ENCODE measurements around the gene GAST. TPM values are rescaled to one million over a fixed set of nuclear protein-coding genes. Genes with fewer than 3 reads are reported as not detected.
A peak's percentile ranks its signal among the peaks of the same experiment; 100 is the strongest.

Gene GAST
- total RNA-seq, 1 experiment from 2014 or later, result not detected

DNA sequence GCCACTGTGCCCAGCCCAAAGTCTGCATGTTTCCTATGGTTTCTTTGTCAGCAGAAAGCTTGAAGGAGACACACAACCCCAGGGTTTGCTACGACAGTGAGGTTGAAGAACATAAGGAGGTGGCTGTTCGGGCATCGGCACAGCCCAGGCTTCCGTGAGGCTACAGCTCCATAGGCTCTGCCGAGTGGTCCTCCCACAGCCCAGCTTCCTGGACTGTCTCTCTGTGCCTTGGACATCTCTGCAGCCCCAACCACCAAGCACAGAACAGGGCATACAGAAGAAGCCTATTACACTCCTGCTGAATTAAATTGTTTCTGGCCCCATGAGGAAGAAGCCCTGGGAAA is 25.5 kb downstream of the GAST start:
- no peaks in the 10 kb centered on the region for H3K36me3 ChIP-seq (ENCODE audit: low read depth, low read length)
- no peak for DNase-seq
- BruUV-seq (replicated peaks), result no TSS peak
- ChIA-PET POLR2A (ENCODE audit: unreplicated experiment) (interaction anchor here (0.7 to 1.0 kb wide), 2 partner anchors 48 to 59 kb away, joined by 3 to 9 read pairs; no protein-coding TSS in a partner anchor), CTCF (interaction anchor here (0.5 to 1.1 kb wide), 2 partner anchors 63 to 64 kb away, joined by 3 to 6 read pairs; no protein-coding TSS in a partner anchor)
- H3K27ac ChIP-seq (ENCODE audit: low read length), result no peak overlapping the region
- peaks cover 31% of the 10 kb centered on the region for H3K4me1 ChIP-seq (ENCODE audit: insufficient read depth, low read length)
- peak; percentile 18 for ATAC-seq
- H3K79me2 ChIP-seq (ENCODE audit: low read length), result no peaks in the 10 kb centered on the region
- H3F3A ChIP-seq (ENCODE audit: low read length, unreplicated experiment), result no peaks in the 10 kb centered on the region
- H2AFZ ChIP-seq (ENCODE audit: low read length), result 0 out of 2 replicates have a peak overlapping the region, but pooled peaks have one; percentile 54
- H3K9ac ChIP-seq (ENCODE audit: low read length), result no peak overlapping the region
- intact Hi-C loops (cut with micrococcal nuclease), result loop anchor here (1.0 to 5.0 kb wide), 3 partner anchors 36 to 130 kb away; partner anchors contain the start of gene KLHL11
- TF ChIP-seq EZH2 (IDR thresholded peaks at IDR 0.05; ENCODE audit: low read length, unreplicated experiment) (no peak), EZH2phosphoT487 (IDR thresholded peaks at IDR 0.05; ENCODE audit: borderline replicate concordance, low read length) (no peak)
- TF ChIP-seq, protein P1, sequence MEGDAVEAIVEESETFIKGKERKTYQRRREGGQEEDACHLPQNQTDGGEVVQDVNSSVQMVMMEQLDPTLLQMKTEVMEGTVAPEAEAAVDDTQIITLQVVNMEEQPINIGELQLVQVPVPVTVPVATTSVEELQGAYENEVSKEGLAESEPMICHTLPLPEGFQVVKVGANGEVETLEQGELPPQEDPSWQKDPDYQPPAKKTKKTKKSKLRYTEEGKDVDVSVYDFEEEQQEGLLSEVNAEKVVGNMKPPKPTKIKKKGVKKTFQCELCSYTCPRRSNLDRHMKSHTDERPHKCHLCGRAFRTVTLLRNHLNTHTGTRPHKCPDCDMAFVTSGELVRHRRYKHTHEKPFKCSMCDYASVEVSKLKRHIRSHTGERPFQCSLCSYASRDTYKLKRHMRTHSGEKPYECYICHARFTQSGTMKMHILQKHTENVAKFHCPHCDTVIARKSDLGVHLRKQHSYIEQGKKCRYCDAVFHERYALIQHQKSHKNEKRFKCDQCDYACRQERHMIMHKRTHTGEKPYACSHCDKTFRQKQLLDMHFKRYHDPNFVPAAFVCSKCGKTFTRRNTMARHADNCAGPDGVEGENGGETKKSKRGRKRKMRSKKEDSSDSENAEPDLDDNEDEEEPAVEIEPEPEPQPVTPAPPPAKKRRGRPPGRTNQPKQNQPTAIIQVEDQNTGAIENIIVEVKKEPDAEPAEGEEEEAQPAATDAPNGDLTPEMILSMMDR (conservative IDR thresholded peaks at IDR 0.05; ENCODE audit: low read depth, low read length), result no peak
- H3K27me3 ChIP-seq (ENCODE audit: low read length), result no peaks in the 10 kb centered on the region
- peak overlapping the region; percentile 43; the same call in 1 of the 2 replicates for H3K4me2 ChIP-seq (ENCODE audit: low read length)
- H3K9me3 ChIP-seq (ENCODE audit: low read length), result no peaks in the 10 kb centered on the region
- H3K9me2 ChIP-seq (replicated peaks; ENCODE audit: low read length), result no peaks in the 10 kb centered on the region
- no peaks in the 10 kb centered on the region for H4K20me1 ChIP-seq (ENCODE audit: low read length)
- H3K4me3 ChIP-seq (ENCODE audit: low read length), result no peak overlapping the region

DNA sequence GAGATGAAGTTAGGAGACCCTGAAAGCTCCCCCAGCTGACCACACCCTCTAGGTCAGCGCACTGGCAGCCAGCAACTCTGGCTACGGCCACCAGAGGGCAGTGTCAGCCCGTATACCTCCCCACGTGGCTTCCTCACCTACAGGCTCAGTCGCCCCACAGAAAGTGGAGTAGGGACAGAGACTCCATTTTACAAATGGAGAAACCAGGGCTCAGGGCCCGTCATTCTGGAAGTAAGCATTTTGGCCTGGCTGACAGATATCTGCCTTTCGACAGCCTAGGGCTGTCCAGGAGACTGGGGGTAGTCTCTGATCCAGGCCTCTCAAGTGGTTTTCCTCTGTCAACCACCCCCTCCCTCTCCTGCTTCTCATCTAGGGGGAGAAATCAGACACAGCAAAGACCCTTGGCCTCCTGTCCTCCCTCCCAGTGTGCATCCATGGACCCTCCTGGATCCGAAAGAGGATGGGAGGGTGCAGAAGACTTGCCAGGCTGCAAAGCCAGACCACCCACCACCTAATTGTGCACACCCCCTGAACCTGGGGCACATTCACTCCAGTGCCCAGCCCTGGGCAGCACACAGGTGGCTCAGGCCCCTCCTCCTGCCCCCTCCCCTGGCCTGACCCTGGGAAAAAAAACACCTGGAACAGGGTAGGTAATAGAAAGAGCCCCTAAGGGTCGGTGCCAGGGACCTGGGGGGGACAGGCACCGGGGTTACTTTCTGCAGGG is 26.1 kb downstream of the GAST start:
- ChIA-PET CTCF (interaction anchor here (0.5 to 1.1 kb wide), 2 partner anchors 62 to 63 kb away, joined by 3 to 6 read pairs; no protein-coding TSS in a partner anchor), POLR2A (ENCODE audit: unreplicated experiment) (interaction anchor here (0.7 kb wide), 1 partner anchor 48 kb away, joined by 3 read pairs; no protein-coding TSS in a partner anchor)
- ATAC-seq, result peak; percentile 54
- Histone ChIP-seq H3K27me3 (ENCODE audit: low read length) (no peaks in the 10 kb centered on the region), H3F3A (ENCODE audit: low read length, unreplicated experiment) (no peaks in the 10 kb centered on the region), H3K27ac (ENCODE audit: low read length) (peak overlapping the region; percentile 91), H3K36me3 (ENCODE audit: low read depth, low read length) (no peaks in the 10 kb centered on the region), H3K9me3 (ENCODE audit: low read length) (no peaks in the 10 kb centered on the region), H2AFZ (ENCODE audit: low read length) (peak overlapping the region; percentile 54), H3K9ac (ENCODE audit: low read length) (peak overlapping the region; percentile 58), H3K4me2 (ENCODE audit: low read length) (peak overlapping the region; percentile 43), H4K20me1 (ENCODE audit: low read length) (no peaks in the 10 kb centered on the region), H3K4me3 (ENCODE audit: low read length) (no peak overlapping the region), H3K79me2 (ENCODE audit: low read length) (no peaks in the 10 kb centered on the region), H3K4me1 (ENCODE audit: insufficient read depth, low read length) (peaks cover 31% of the 10 kb centered on the region), H3K9me2 (replicated peaks; ENCODE audit: low read length) (no peaks in the 10 kb centered on the region)
- no peak for TF ChIP-seq EZH2 (IDR thresholded peaks at IDR 0.05; ENCODE audit: low read length, unreplicated experiment)
- TF ChIP-seq EZH2phosphoT487 (IDR thresholded peaks at IDR 0.05; ENCODE audit: borderline replicate concordance, low read length), result no peak
- TF ChIP-seq, protein P1 (conservative IDR thresholded peaks at IDR 0.05; ENCODE audit: low read depth, low read length), result peak; percentile 89
- BruUV-seq (replicated peaks), result no TSS peak
- DNase-seq, result peak; percentile 86
- intact Hi-C loops (cut with micrococcal nuclease), result loop anchor here (1.0 to 5.0 kb wide), 3 partner anchors 35 to 129 kb away; partner anchors contain the start of gene KLHL11

DNA sequence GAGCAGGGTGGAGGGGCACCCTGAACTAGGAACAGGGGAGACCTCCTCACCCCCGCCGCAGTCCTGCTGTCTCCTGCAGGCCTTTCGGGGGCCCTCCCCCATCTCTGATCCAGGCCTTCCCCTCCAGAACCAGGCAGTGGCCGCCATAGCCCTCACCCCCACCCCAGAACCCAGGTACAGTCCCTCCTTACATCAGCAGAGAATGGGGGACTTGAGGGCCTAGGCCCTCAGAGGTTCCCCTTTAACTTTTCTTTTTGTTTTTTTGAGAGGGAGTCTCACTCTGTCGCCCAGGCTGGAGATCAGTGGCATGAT is 26.6 kb downstream of the GAST start:
- Histone ChIP-seq H3K4me2 (ENCODE audit: low read length) (0 out of 2 replicates have a peak overlapping the region, but pooled peaks have one; percentile 2), H3K9ac (ENCODE audit: low read length) (peak overlapping the region; percentile 58), H3K36me3 (ENCODE audit: low read depth, low read length) (no peaks in the 10 kb centered on the region), H3K4me1 (ENCODE audit: insufficient read depth, low read length) (peaks cover 31% of the 10 kb centered on the region), H3K79me2 (ENCODE audit: low read length) (no peaks in the 10 kb centered on the region), H3F3A (ENCODE audit: low read length, unreplicated experiment) (no peaks in the 10 kb centered on the region), H3K4me3 (ENCODE audit: low read length) (no peak overlapping the region), H3K9me2 (replicated peaks; ENCODE audit: low read length) (no peaks in the 10 kb centered on the region), H3K27ac (ENCODE audit: low read length) (peak overlapping the region; percentile 91), H3K27me3 (ENCODE audit: low read length) (no peaks in the 10 kb centered on the region), H3K9me3 (ENCODE audit: low read length) (no peaks in the 10 kb centered on the region), H2AFZ (ENCODE audit: low read length) (no peak overlapping the region), H4K20me1 (ENCODE audit: low read length) (no peaks in the 10 kb centered on the region)
- intact Hi-C loops (cut with micrococcal nuclease), result loop anchor here (1.0 to 5.0 kb wide), 3 partner anchors 35 to 129 kb away; partner anchors contain the start of gene KLHL11
- BruUV-seq (replicated peaks), result no TSS peak
- ChIA-PET CTCF (no interaction called here), POLR2A (ENCODE audit: unreplicated experiment) (no interaction called here)
- TF ChIP-seq EZH2phosphoT487 (IDR thresholded peaks at IDR 0.05; ENCODE audit: borderline replicate concordance, low read length) (no peak), EZH2 (IDR thresholded peaks at IDR 0.05; ENCODE audit: low read length, unreplicated experiment) (no peak)
- TF ChIP-seq, protein P1 (conservative IDR thresholded peaks at IDR 0.05; ENCODE audit: low read depth, low read length), result no peak
- ATAC-seq, result no peak
- no peak for DNase-seq
